Endothelial cell of umbilical vein (primary cell): ENCODE data around the gene KCNH8. TPM values are rescaled to one million over a fixed set of nuclear protein-coding genes. Genes with fewer than 3 reads are reported as not detected.

Source experiments
- BruUV-seq: library from RNA; stranded (reverse); fragments of 400-500 nt; replicated peaks from 2 replicates; lab custom pipeline; 2021; lab: Mats Ljungman, UMichigan
- CTCF ChIA-PET: fragments of 300-600, 350-600 bp; sonication (Branson Sonifier 250); formaldehyde crosslinking; loops from one replicate; lab custom pipeline; 2021; ENCODE audit warnings: antibody characterized with exemption, inconsistent platforms; lab: Charles Lee
- POLR2A ChIA-PET: fragments of 300-600, 350-600 bp; sonication (Branson Sonifier 250); formaldehyde crosslinking; loops from one replicate; lab custom pipeline; 2021; ENCODE audit warnings: antibody characterized with exemption, inconsistent platforms; lab: Charles Lee
- DNase-seq: peaks from one replicate; pipeline ENCODE4 v3.0.0-alpha.2; 2011; ENCODE audit warnings: low read depth, low spot score
- FAIRE-seq: peaks from 2 replicates; lab custom pipeline; 2011; peaks lifted over from hg19 to GRCh38; lab: Jason Lieb, UNC
- H2AFZ ChIP-seq: 2 replicates; pipeline ENCODE4 v1.6.0; 2012; ENCODE audit warnings: low read depth, low read length, control low read depth, inconsistent platforms
- H3K27ac ChIP-seq: 2 replicates; pipeline ENCODE4 v1.5.1; 2011; ENCODE audit warnings: low read depth, mild to moderate bottlenecking, control low read depth, low read length, moderate library complexity; ENCODE audit not compliant: insufficient read depth
- H3K27me3 ChIP-seq, 2 experiments: 2 replicates each; pipeline versions ENCODE4 v1.6.0 to v1.6.1; 2011; ENCODE audit warnings: low read length in 2 of 2, mixed read lengths in 1 of 2; ENCODE audit not compliant: control insufficient read depth in 2 of 2, insufficient read depth in 2 of 2
- H3K36me3 ChIP-seq, 2 experiments: 2 replicates in 1 of 2; 3 replicates in 1 of 2; pipeline ENCODE4 v1.5.1; 2011; ENCODE audit warnings: low read length in 2 of 2, mild to moderate bottlenecking in 1 of 2, moderate library complexity in 1 of 2; ENCODE audit not compliant: control insufficient read depth in 2 of 2, insufficient read depth in 2 of 2; ENCODE audit errors: extremely low read depth in 1 of 2
- H3K4me1 ChIP-seq: 3 replicates; pipeline ENCODE4 v1.5.1; 2011; ENCODE audit warnings: mild to moderate bottlenecking, low read length; ENCODE audit not compliant: control insufficient read depth, insufficient read depth; ENCODE audit errors: extremely low read depth
- H3K4me2 ChIP-seq: 2 replicates; pipeline ENCODE4 v1.6.1; 2011; ENCODE audit warnings: low read length, control low read depth, mixed read lengths; ENCODE audit not compliant: insufficient read depth
- H3K4me3 ChIP-seq, 3 experiments: fragments of 200-600 bp in 1 of 3; sonication (generic), shearing (Covaris generic) in 1 of 3; replicated peaks in 1 of 3; 2 replicates each; pipeline ENCODE4 v1.5.1; 2011 to 2016; ENCODE audit warnings: control low read depth in 3 of 3, low read length in 3 of 3, mild to moderate bottlenecking in 2 of 3, inconsistent platforms in 1 of 3, low read depth in 1 of 3, moderate library complexity in 1 of 3; ENCODE audit not compliant: insufficient read depth in 1 of 3
- H3K79me2 ChIP-seq: 2 replicates; pipeline ENCODE4 v1.6.0; 2012; ENCODE audit warnings: low read length, inconsistent platforms; ENCODE audit not compliant: control insufficient read depth, insufficient read depth
- H3K9ac ChIP-seq: replicated peaks from 2 replicates; pipeline ENCODE3; 2011; ENCODE audit warnings: low read length, control low read depth; ENCODE audit not compliant: insufficient read depth; ENCODE audit errors: extremely low read depth
- H3K9me1 ChIP-seq: replicated peaks from 3 replicates; pipeline ENCODE4 v1.6.0; 2011; ENCODE audit warnings: mild to moderate bottlenecking, low read length; ENCODE audit not compliant: control insufficient read depth, insufficient read depth; ENCODE audit errors: extremely low read depth
- H3K9me3 ChIP-seq: replicated peaks from 2 replicates; pipeline ENCODE4 v1.5.1; 2012; ENCODE audit warnings: low read length, inconsistent platforms; ENCODE audit not compliant: control insufficient read depth, insufficient read depth
- H4K20me1 ChIP-seq: replicated peaks from 2 replicates; pipeline ENCODE3; 2011; ENCODE audit warnings: mild to moderate bottlenecking, low read length; ENCODE audit not compliant: control insufficient read depth, insufficient read depth; ENCODE audit errors: extremely low read depth
- EZH2 ChIP-seq: IDR thresholded peaks from 2 replicates; pipeline ENCODE4 v1.6.1; 2012; ENCODE audit warnings: borderline replicate concordance, low read depth, mild to moderate bottlenecking, moderate library complexity, low read length, inconsistent platforms; ENCODE audit not compliant: severe bottlenecking
- FOS ChIP-seq: IDR thresholded peaks from 2 replicates; pipeline ENCODE4 v1.6.1; 2011; ENCODE audit warnings: mild to moderate bottlenecking, low read length, moderate library complexity, borderline replicate concordance; ENCODE audit not compliant: insufficient read depth
- GATA2 ChIP-seq: IDR thresholded peaks from 2 replicates; pipeline ENCODE4 v1.7.0; 2011; ENCODE audit warnings: low read depth, mild to moderate bottlenecking, moderate library complexity, mixed read lengths, low read length; ENCODE audit not compliant: insufficient read length, insufficient read depth
- JUN ChIP-seq: IDR thresholded peaks from 2 replicates; pipeline ENCODE4 v1.6.1; 2011; ENCODE audit warnings: borderline replicate concordance, low read depth; ENCODE audit not compliant: insufficient read length, insufficient read depth
- MAX ChIP-seq: IDR thresholded peaks from 2 replicates; pipeline ENCODE4 v1.6.1; 2011; ENCODE audit not compliant: insufficient read depth, insufficient read length
- MYC ChIP-seq: IDR thresholded peaks from one replicate; pipeline ENCODE4 v1.6.1; 2011; ENCODE audit warnings: mild to moderate bottlenecking, low read depth, low read length
- POLR2A ChIP-seq: IDR thresholded peaks from 2 replicates; pipeline ENCODE4 v1.6.1; 2012; ENCODE audit warnings: low read depth, mild to moderate bottlenecking, control low read depth, low read length
- POLR2AphosphoS5 ChIP-seq: IDR thresholded peaks from 2 replicates; pipeline ENCODE4 v1.6.1; 2012; ENCODE audit warnings: low read depth, mild to moderate bottlenecking, control low read depth, low read length, moderate library complexity; ENCODE audit not compliant: insufficient read depth
- dilution Hi-C: fragments of 300-500 bp; cut with MboI; formaldehyde crosslinking; loops from one replicate; pipeline ENCODE4 v1.15.0; 2019; ENCODE audit warnings: low sequenced_read_pairs; ENCODE audit not compliant: extremely low pct_ligation_motif_present
- intact Hi-C: fragments of 100-400 bp; cut with micrococcal nuclease; formaldehyde crosslinking; loops from one replicate; pipeline ENCODE4 v1.10.0; 2022
- polyA plus RNA-seq, 4 experiments: library from polyadenylated mRNA; depleted of rRNA in 3 of 4; stranded (reverse) in 3 of 4; unstranded in 1 of 4; fragments of >200 nt; gene quantifications; 2 replicates each; pipeline versions ENCODE4 v1.2.1 to v1.2.3, GENCODE V29; 2011 to 2012; ENCODE audit warnings: missing spikeins in 1 of 4
- total RNA-seq: library from RNA; stranded (reverse); gene quantifications from 2 replicates; pipeline ENCODE4 v1.2.3, GENCODE V29; 2021
- TF ChIP-seq, protein P1 (sequence below), 2 donors: IDR thresholded peaks; 1 replicate in 1 of 2; 2 replicates in 1 of 2; pipeline ENCODE4 v1.5.1; 2011; ENCODE audit warnings: low read length in 2 of 2, mild to moderate bottlenecking in 2 of 2, moderate library complexity in 2 of 2, control low read depth in 1 of 2, inconsistent platforms in 1 of 2, low read depth in 1 of 2; ENCODE audit not compliant: insufficient read depth in 1 of 2; ENCODE audit errors: extremely low read depth in 1 of 2

KCNH8 gene
- total and polyA plus RNA-seq, 2 donors (not counting 3 experiments of a cell fraction or from before 2014, with no cell fraction given): not detected

DNA sequence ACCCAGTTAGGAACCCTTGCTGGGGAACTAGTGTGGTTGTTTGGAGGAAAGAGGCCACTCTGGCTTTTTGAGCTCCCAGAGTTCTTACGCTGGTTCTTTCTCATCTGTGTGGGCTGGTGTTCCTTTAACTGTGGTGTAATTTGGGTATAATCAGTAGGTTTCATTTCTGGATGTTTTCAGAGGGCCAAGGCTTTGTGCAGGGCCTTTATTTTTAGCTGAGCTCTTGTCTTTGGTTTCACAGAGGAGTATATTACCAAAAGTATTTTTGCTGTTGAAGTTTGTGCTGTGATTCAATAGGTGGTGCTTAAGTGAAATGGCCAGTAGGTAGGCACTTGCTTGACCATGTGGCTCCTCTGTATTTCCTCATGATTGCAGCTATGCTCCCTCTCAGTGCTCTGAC, 357.9 kb downstream of the KCNH8 start:
- H4K20me1 ChIP-seq: no peaks in the 10 kb centered on the region
- TF ChIP-seq, protein P1, sequence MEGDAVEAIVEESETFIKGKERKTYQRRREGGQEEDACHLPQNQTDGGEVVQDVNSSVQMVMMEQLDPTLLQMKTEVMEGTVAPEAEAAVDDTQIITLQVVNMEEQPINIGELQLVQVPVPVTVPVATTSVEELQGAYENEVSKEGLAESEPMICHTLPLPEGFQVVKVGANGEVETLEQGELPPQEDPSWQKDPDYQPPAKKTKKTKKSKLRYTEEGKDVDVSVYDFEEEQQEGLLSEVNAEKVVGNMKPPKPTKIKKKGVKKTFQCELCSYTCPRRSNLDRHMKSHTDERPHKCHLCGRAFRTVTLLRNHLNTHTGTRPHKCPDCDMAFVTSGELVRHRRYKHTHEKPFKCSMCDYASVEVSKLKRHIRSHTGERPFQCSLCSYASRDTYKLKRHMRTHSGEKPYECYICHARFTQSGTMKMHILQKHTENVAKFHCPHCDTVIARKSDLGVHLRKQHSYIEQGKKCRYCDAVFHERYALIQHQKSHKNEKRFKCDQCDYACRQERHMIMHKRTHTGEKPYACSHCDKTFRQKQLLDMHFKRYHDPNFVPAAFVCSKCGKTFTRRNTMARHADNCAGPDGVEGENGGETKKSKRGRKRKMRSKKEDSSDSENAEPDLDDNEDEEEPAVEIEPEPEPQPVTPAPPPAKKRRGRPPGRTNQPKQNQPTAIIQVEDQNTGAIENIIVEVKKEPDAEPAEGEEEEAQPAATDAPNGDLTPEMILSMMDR (IDR thresholded peaks at IDR 0.05; ENCODE audit: extremely low read depth in 1 of 2, insufficient read depth in 1 of 2, low read depth in 1 of 2, low read length in 2 of 2): no peak
- TF ChIP-seq MYC (no peak), GATA2 (no peak), FOS (no peak), POLR2A (no peak), MAX (no peak), EZH2 (no peak), POLR2AphosphoS5 (no peak), JUN (no peak)
- no peak overlapping the region for H3K4me3 ChIP-seq
- intact Hi-C loops (no loop called here), dilution Hi-C loops (no loop called here)
- no peak overlapping the region for H3K9ac ChIP-seq
- H3K9me1 ChIP-seq: no peaks in the 10 kb centered on the region
- H3K4me2 ChIP-seq: no peak overlapping the region
- H3K36me3 ChIP-seq: no peaks in the 10 kb centered on the region
- H3K9me3 ChIP-seq: peaks cover 4% of the 10 kb centered on the region
- FAIRE-seq (no peak), DNase-seq (no peak)
- no TSS peak for BruUV-seq
- CTCF ChIA-PET: no interaction called here
- no peak overlapping the region for H2AFZ ChIP-seq
- no peaks in the 10 kb centered on the region for H3K4me1 ChIP-seq
- H3K27me3 ChIP-seq: no peaks in the 10 kb centered on the region
- POLR2A ChIA-PET: no interaction called here
- H3K27ac ChIP-seq: no peak overlapping the region
- no peaks in the 10 kb centered on the region for H3K79me2 ChIP-seq
